ENCODE measurements around the gene NLGN3.

DNA sequence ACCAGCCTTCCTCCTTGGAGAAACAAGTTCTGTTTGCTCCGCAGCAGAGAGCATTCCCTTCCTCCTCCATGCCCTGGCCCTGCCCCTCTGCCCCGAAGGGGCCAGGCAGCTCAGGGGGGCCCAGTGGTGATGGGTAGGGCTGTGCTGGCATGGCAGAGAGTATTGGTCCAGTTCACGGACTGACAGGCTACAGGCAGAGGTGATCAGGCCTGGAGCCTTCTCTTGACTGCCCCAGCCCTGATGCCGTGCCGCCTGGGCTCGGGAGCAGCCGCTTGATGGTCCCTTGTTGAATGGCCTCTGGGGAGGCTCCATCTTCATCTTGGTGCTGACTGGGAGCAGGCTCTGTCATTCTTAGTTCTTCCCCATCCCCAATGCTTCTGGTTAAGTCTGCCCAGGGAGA is 9.6 kb downstream of the NLGN3 start:
- TF ChIP-seq, protein P1, sequence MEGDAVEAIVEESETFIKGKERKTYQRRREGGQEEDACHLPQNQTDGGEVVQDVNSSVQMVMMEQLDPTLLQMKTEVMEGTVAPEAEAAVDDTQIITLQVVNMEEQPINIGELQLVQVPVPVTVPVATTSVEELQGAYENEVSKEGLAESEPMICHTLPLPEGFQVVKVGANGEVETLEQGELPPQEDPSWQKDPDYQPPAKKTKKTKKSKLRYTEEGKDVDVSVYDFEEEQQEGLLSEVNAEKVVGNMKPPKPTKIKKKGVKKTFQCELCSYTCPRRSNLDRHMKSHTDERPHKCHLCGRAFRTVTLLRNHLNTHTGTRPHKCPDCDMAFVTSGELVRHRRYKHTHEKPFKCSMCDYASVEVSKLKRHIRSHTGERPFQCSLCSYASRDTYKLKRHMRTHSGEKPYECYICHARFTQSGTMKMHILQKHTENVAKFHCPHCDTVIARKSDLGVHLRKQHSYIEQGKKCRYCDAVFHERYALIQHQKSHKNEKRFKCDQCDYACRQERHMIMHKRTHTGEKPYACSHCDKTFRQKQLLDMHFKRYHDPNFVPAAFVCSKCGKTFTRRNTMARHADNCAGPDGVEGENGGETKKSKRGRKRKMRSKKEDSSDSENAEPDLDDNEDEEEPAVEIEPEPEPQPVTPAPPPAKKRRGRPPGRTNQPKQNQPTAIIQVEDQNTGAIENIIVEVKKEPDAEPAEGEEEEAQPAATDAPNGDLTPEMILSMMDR (IDR thresholded peaks at IDR 0.05; ENCODE audit: low read length) = no peak
- TF ChIP-seq EZH2 (optimal IDR thresholded peaks at IDR 0.05; ENCODE audit: low read depth, low read length) = no peak

Data from MM.1S (cell line).